ENCODE results near the gene PPARG.
A peak's percentile ranks its signal among the peaks of the same experiment; 100 is the strongest.
"Not testable (repeated sequence)": the region's sequence is repeated elsewhere in the genome, so short reads cannot be mapped to it uniquely, and the experiment has no call there.

Gene PPARG

GRCh38 chr3:12465836-12466225 lies 177.0 kb downstream of the PPARG start:
- DNase-seq: no peak

- no peak for DNase-seq
Measured at GRCh38 chr3:12467746-12468145, 178.9 kb downstream of the PPARG start.

- no peak for DNase-seq
Measured at GRCh38 chr3:12468276-12468675, 179.4 kb downstream of the PPARG start.

DNA sequence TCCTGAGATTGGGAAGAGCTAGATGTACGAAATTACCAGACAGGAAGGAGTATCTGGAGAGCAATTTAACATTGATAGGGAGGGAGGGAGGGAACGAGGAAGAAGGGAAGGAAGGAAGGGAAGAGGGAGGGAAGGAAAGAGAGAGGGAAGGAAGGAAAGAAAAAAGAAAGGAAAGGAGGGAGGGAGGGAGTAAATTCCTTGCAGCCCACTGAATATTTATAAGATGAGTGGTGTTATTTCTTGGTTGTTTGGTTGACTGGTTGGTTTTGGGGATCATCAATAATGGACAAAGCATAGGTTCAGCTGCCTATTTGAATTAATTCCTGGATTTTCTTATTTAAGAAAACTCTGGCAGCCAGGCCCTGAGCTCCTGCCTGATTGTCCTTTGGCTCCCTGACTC lies 179.9 kb downstream of the PPARG start:
- no peak for DNase-seq

DNA sequence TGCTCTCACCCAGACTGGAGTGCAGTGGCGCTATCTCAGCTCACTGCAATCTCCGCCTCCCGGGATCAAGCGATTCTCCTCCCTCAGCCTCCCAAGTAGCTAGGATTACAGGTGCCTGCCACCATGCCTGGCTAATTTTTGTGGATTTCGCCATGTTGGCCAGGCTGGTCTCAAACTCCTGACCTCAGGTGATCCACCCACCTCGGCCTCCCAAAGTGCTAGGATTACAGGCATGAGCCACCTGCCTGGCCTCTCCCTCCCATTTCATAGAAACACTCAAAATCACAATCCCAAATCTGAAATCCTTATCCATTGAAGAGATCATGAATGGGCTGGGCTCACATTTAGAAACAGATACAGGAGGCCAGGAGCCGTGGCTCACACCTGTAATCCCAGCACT lies 180.4 kb downstream of the PPARG start:
- DNase-seq: not testable (repeated sequence)

DNA sequence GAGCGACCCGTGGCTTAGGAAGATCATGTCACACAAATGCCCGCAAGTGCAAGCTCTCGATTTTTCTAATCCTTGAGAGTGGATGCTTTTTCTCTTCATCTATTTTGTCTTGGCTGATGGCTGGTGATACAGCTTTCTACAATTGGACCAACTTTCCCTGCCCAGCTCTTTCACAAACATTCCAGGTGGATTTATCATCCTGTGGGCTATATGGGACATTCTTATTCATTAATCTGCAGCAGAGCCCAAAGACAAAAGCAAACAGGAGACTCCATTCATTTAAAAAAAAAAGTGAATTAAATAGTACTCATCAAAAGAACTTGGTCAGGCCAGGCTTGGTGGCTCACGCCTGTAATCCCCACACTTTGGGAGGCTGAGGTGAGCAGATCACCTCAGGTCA lies 181.2 kb downstream of the PPARG start:
- DNase-seq: no peak

DNA sequence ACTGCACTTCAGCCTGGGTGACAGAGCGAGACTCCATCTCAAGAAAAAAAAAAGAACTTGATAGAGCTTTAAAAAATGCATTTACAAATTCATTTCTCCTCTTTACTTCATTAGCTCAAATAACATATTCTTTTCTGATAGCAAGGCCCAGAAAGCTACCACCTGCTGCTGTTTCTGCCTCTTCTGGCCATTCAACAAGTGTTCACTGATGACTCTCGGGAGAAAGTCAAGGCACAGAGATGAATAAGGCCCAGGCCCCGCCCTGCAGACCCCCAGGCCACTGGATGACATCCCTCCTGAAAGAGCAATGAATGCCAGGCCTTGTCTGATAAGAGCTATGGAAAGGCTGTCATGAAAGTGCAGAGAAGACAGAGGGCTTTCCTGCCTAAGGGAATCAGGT lies 181.8 kb downstream of the PPARG start:
- no peak for DNase-seq

GRCh38 chr3:12471241-12471640 lies 182.4 kb downstream of the PPARG start:
- no peak for DNase-seq

DNA sequence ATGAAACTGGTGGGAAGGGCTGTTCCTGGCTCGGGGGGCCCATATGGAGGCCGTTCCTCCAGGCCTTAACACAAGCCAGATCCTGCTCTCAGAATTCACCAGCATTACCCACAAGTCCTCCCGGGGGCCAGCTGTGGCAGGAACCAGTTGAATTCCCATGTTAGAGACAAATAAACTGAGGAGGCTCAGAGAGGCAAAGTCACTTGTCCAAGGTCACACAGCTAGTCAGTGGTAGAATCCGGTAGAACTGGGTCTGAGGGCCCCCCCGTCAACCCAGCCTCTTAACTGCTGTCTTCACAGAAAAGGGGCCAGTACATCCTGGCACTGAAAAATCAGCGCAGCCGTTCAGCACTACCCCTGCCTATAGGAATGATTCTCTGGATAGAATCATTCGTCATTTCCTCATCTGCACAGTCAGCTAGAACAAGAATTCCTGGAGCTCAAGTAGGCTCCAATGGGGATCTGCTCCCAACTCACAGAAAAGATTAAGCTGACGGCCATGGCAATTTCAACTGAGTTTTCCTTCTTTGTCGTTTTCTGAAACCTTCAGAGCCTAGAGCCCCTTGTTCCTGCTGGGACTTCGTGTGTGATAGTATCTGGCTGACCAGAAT lies 183.2 kb downstream of the PPARG start:
- DNase-seq: no peak

GRCh38 chr3:12472796-12473195 lies 183.9 kb downstream of the PPARG start:
- DNase-seq: no peak

GRCh38 chr3:12473511-12473910 lies 184.6 kb downstream of the PPARG start:
- no peak for DNase-seq

DNA sequence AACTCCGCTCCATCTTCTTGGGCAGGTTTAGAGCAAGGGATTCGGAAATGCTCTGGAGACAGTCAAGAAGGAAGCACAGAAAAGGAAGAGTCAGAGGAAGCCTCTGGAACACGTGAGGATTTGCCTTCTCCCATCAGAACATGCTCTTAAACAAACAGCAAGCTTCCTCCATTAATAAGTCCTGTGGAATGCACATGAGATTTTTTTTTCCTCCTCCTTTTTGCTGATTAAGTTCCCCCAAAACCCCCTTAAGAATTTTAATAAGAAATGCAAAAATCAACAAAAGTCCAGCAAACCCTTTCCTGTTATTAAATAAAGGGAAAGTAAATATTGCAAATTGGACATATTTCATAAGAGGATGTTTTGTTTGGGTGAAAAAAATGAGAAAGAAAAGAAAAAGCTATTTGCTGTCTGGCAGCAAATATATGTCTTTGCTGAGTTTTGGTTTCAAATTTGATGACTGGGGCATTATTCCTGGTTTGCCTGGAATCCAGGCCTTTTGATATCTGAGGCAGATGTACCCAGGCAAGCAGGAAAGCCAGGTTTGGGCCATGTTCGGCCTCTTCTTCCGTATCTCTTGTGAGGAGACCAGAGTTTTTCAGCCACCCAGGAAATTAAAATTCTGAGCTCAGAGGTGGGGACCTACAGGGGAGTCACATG lies 187.5 kb downstream of the PPARG start:
- DNase-seq: no peak

GRCh38 chr3:12477256-12477655 lies 188.4 kb downstream of the PPARG start:
- DNase-seq: no peak

DNA sequence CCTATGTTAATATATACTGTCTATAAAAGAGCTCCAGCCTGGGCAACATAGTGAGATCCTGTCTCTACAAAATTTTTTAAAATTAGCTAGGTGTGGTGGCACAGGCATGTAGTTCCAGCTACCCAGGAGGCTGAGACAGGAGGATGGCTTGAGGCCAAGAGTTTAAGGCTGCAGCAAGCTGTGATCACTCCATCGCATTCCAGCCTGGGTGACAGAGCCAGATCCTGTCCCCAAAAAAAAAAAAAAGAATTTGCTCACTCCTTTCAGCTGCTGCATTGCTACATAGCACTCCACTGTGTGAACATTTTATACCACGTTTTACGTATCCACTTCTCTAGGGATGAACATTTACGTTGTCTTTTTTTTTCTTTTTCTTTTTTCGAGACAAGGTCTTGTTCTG lies 189.5 kb downstream of the PPARG start:
- no peak for DNase-seq

- DNase-seq: not testable (repeated sequence)
Measured at GRCh38 chr3:12479198-12479597, 190.3 kb downstream of the PPARG start.

- peak; percentile 42 for DNase-seq
Measured at GRCh38 chr3:12479919-12480427, 191.1 kb downstream of the PPARG start.

DNA sequence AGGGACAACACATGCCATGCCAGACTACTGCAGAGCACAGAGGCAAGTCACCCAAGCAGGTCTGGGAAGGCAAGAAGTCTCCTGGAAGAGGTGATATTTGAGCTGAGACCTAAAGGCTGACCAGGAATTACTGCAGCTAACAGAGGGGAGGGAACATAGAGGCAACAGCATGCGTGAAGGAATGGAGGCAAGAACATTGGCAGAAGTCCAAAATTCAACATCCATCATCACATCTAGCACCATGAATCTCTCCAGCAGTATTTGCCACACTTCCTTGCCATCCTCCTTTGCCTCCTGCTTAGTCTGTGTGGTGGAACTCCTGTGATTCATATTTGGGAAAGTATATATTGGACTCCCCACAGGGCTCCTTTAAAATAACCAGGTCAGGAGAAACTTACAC lies 194.5 kb downstream of the PPARG start:
- DNase-seq: no peak

DNA sequence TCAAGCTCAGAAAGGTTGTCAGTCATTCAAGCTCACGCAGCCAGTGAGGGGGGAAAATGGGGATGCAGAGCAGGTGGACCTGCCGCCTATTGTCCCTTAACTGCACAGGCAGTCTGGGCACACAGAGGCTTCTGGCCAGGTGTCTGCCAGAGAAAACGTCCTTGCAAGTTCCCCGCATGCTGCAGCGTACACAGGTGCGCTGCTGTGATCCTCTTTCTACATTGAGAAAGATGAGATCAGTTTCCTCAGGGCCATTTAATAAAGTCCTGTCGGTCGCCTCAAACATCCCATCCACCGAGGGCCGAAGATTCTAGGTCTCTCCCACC lies 195.0 kb downstream of the PPARG start:
- no peak for DNase-seq
